Naive thymus-derived CD4-positive, alpha-beta T cell (primary cell): ENCODE results near the gene CBLN1. TPM values are rescaled to one million over a fixed set of nuclear protein-coding genes. Genes with fewer than 3 reads are reported as not detected.

Experiments used
- ATAC-seq: fragments of 150-1000 bp; cut with Tn5 transposase; 2 replicates; pipeline ENCODE4 v1.10.0; 2021; ENCODE audit warnings: mild to moderate bottlenecking, moderate library complexity
- CTCF ChIA-PET: fragments of 350-600 bp; sonication (Branson Sonifier 250); formaldehyde crosslinking; loops from one replicate; lab custom pipeline; 2021; ENCODE audit warnings: antibody characterized with exemption; lab: Charles Lee
- POLR2A ChIA-PET: fragments of 350-600 bp; sonication (Branson Sonifier 250); formaldehyde crosslinking; loops from one replicate; lab custom pipeline; 2021; ENCODE audit warnings: antibody characterized with exemption, inconsistent platforms; lab: Charles Lee
- DNase-seq, 9 donors: peaks; one replicate each; pipeline versions ENCODE4 v3.0.0 to v3.0.0-alpha.2; 2020 to 2022; ENCODE audit warnings: mixed read lengths in 1 of 9
- H3K27ac ChIP-seq: one replicate; pipeline ENCODE4 v1.7.0; 2013; ENCODE audit warnings: mild to moderate bottlenecking, low read depth, low read length, moderate library complexity
- H3K27me3 ChIP-seq, 2 donors: one replicate each; pipeline ENCODE4 v1.7.0; 2013; ENCODE audit warnings: low read length in 2 of 2, mild to moderate bottlenecking in 2 of 2, moderate library complexity in 2 of 2; ENCODE audit not compliant: control insufficient read depth in 2 of 2, insufficient read depth in 2 of 2
- H3K36me3 ChIP-seq, 3 experiments: 1 replicate in 2 of 3; 2 replicates in 1 of 3; pipeline ENCODE4 v1.7.0; 2013; ENCODE audit warnings: low read length in 3 of 3, mild to moderate bottlenecking in 3 of 3, moderate library complexity in 1 of 3; ENCODE audit not compliant: insufficient read depth in 3 of 3, control insufficient read depth in 2 of 3
- H3K4me1 ChIP-seq, 2 donors: one replicate each; pipeline ENCODE4 v1.7.0; 2013; ENCODE audit warnings: low read length in 2 of 2, mild to moderate bottlenecking in 2 of 2, moderate library complexity in 1 of 2; ENCODE audit not compliant: control insufficient read depth in 2 of 2, insufficient read depth in 2 of 2
- H3K4me3 ChIP-seq: 2 replicates; pipeline ENCODE4 v1.7.0; 2013; ENCODE audit warnings: mild to moderate bottlenecking, low read length
- H3K9me3 ChIP-seq, 3 experiments: 1 replicate in 2 of 3; 2 replicates in 1 of 3; pipeline ENCODE4 v1.7.0; 2013; ENCODE audit warnings: low read length in 3 of 3; ENCODE audit not compliant: control insufficient read depth in 2 of 3
- H3K27ac Mint-ChIP-seq, 9 donors: one replicate each; pipeline ENCODE4 v1.8.0; 2020 to 2022; ENCODE audit warnings: mixed read lengths in 9 of 9, mild to moderate bottlenecking in 8 of 9, moderate library complexity in 5 of 9, inconsistent platforms in 2 of 9
- H3K27me3 Mint-ChIP-seq, 5 donors: one replicate each; pipeline ENCODE4 v1.8.0; 2021 to 2022; ENCODE audit warnings: mixed read lengths in 5 of 5, mild to moderate bottlenecking in 1 of 5
- H3K36me3 Mint-ChIP-seq, 5 donors: one replicate each; pipeline ENCODE4 v1.8.0; 2020 to 2022; ENCODE audit warnings: mixed read lengths in 5 of 5, mild to moderate bottlenecking in 3 of 5, inconsistent platforms in 1 of 5
- H3K4me1 Mint-ChIP-seq, 7 donors: one replicate each; pipeline ENCODE4 v1.8.0; 2020 to 2022; ENCODE audit warnings: mixed read lengths in 7 of 7, mild to moderate bottlenecking in 3 of 7, inconsistent platforms in 1 of 7
- H3K4me3 Mint-ChIP-seq, 10 donors: one replicate each; pipeline ENCODE4 v1.8.0; 2020 to 2022; ENCODE audit warnings: mild to moderate bottlenecking in 10 of 10, mixed read lengths in 10 of 10, moderate library complexity in 6 of 10, inconsistent platforms in 2 of 10
- H3K9me3 Mint-ChIP-seq, 11 donors: one replicate each; pipeline ENCODE4 v1.8.0; 2020 to 2022; ENCODE audit warnings: mixed read lengths in 11 of 11, mild to moderate bottlenecking in 4 of 11, inconsistent platforms in 1 of 11, moderate library complexity in 1 of 11
- intact Hi-C, 2 donors: fragments of 100-400 bp; cut with micrococcal nuclease; formaldehyde crosslinking; loops; one replicate each; pipeline ENCODE4 v1.15.1; 2023
- polyA plus RNA-seq, 2 donors: library from polyadenylated mRNA; unstranded; fragments of 300-500 nt; fragmentation: Illumina TruSeq; gene quantifications; one replicate each; pipeline ENCODE4 v1.2.3, GENCODE V29; 2021
- total RNA-seq, 6 experiments: library from RNA in 5 of 6; stranded (reverse) in 5 of 6; gene quantifications; 1 replicate in 5 of 6; 2 replicates in 1 of 6; pipeline ENCODE4 v1.2.3 and lab custom pipeline; 2021 to 2026

Gene CBLN1
- total and polyA plus RNA-seq, 7 experiments from 2014 or later: not detected

- DNase-seq (no peak), ATAC-seq (no peak)
- Mint-ChIP-seq H3K9me3 (peaks cover 0 to 5% (median 0%) of the 10 kb centered on the region in 11 donors), H3K27ac (no peak overlapping the region), H3K4me3 (no peak overlapping the region), H3K27me3 (peaks cover 61 to 90% (median 71%) of the 10 kb centered on the region in 5 donors), H3K36me3 (no peaks in the 10 kb centered on the region), H3K4me1 (peaks cover 0 to 18% (median 5%) of the 10 kb centered on the region in 7 donors)
- no peaks in the 10 kb centered on the region for H3K27me3 ChIP-seq
- H3K4me3 ChIP-seq: no peak overlapping the region
- no peaks in the 10 kb centered on the region for H3K4me1 ChIP-seq
- no peaks in the 10 kb centered on the region for H3K9me3 ChIP-seq
- CTCF ChIA-PET: no interaction called here
- H3K27ac ChIP-seq: no peak overlapping the region
- H3K36me3 ChIP-seq: no peaks in the 10 kb centered on the region
- POLR2A ChIA-PET: no interaction called here
- intact Hi-C loops: no loop called here
Observed at GRCh38 chr16:49275050-49275730, 6.4 kb downstream of the CBLN1 start.

- POLR2A ChIA-PET: no interaction called here
- no peaks in the 10 kb centered on the region for H3K36me3 Mint-ChIP-seq
- no peaks in the 10 kb centered on the region for H3K9me3 ChIP-seq
- no peaks in the 10 kb centered on the region for H3K4me1 ChIP-seq
- no peak overlapping the region for H3K4me3 Mint-ChIP-seq
- no peaks in the 10 kb centered on the region for H3K27me3 ChIP-seq
- H3K27ac ChIP-seq: no peak overlapping the region
- ATAC-seq (no peak), DNase-seq (no peak)
- peaks cover 0 to 6% (median 0%) of the 10 kb centered on the region in 11 donors for H3K9me3 Mint-ChIP-seq
- H3K4me1 Mint-ChIP-seq: peaks cover 0 to 18% (median 5%) of the 10 kb centered on the region in 7 donors
- H3K4me3 ChIP-seq: no peak overlapping the region
- CTCF ChIA-PET: no interaction called here
- no peaks in the 10 kb centered on the region for H3K36me3 ChIP-seq
- intact Hi-C loops: no loop called here
- no peak overlapping the region for H3K27ac Mint-ChIP-seq
- peaks cover 55 to 91% (median 66%) of the 10 kb centered on the region in 5 donors for H3K27me3 Mint-ChIP-seq
Observed at GRCh38 chr16:49274591-49274990, 7.0 kb downstream of the CBLN1 start.

- ATAC-seq (no peak), DNase-seq (no peak)
- Histone ChIP-seq H3K27ac (no peak overlapping the region), H3K27me3 (no peaks in the 10 kb centered on the region), H3K4me1 (no peaks in the 10 kb centered on the region), H3K9me3 (no peaks in the 10 kb centered on the region), H3K4me3 (no peak overlapping the region), H3K36me3 (no peaks in the 10 kb centered on the region)
- intact Hi-C loops: no loop called here
- Mint-ChIP-seq H3K4me3 (no peak overlapping the region), H3K27me3 (peaks cover 49 to 84% (median 58%) of the 10 kb centered on the region in 5 donors), H3K4me1 (peaks cover 0 to 14% (median 3%) of the 10 kb centered on the region in 7 donors), H3K27ac (no peak overlapping the region), H3K36me3 (no peaks in the 10 kb centered on the region), H3K9me3 (peaks cover 0 to 5% (median 0%) of the 10 kb centered on the region in 11 donors)
- ChIA-PET CTCF (no interaction called here), POLR2A (no interaction called here)
Observed at GRCh38 chr16:49273771-49274170, 7.9 kb downstream of the CBLN1 start.

- Mint-ChIP-seq H3K36me3 (no peaks in the 10 kb centered on the region), H3K27ac (no peak overlapping the region), H3K4me3 (no peak overlapping the region), H3K9me3 (peaks cover 0 to 9% (median 2%) of the 10 kb centered on the region in 11 donors), H3K4me1 (peaks cover 0 to 7% (median 0%) of the 10 kb centered on the region in 7 donors), H3K27me3 (peaks cover 33 to 68% (median 42%) of the 10 kb centered on the region in 5 donors)
- ChIA-PET POLR2A (no interaction called here), CTCF (interaction anchor here (0.6 to 0.8 kb wide), 2 partner anchors 169 to 369 kb away, joined by 3 to 7 read pairs; no protein-coding TSS in a partner anchor)
- H3K27ac ChIP-seq: no peak overlapping the region
- H3K36me3 ChIP-seq: no peaks in the 10 kb centered on the region
- no peaks in the 10 kb centered on the region for H3K4me1 ChIP-seq
- no peaks in the 10 kb centered on the region for H3K27me3 ChIP-seq
- ATAC-seq (no peak), DNase-seq (no peak)
- H3K4me3 ChIP-seq: no peak overlapping the region
- intact Hi-C loops: no loop called here
- H3K9me3 ChIP-seq: no peaks in the 10 kb centered on the region
Observed at GRCh38 chr16:49271363-49271762, 10.3 kb downstream of the CBLN1 start.

GRCh38 chr16:49269201-49269600 lies 12.4 kb downstream of the CBLN1 start:
- H3K4me1 Mint-ChIP-seq: peaks cover 0 to 4% (median 0%) of the 10 kb centered on the region in 7 donors
- no peaks in the 10 kb centered on the region for H3K9me3 ChIP-seq
- no peaks in the 10 kb centered on the region for H3K36me3 ChIP-seq
- H3K4me3 ChIP-seq: no peak overlapping the region
- peaks cover 12 to 59% (median 33%) of the 10 kb centered on the region in 5 donors for H3K27me3 Mint-ChIP-seq
- intact Hi-C loops: no loop called here
- DNase-seq (no peak), ATAC-seq (no peak)
- no peaks in the 10 kb centered on the region for H3K36me3 Mint-ChIP-seq
- H3K27ac Mint-ChIP-seq: no peak overlapping the region
- ChIA-PET POLR2A (no interaction called here), CTCF (no interaction called here)
- H3K9me3 Mint-ChIP-seq: peaks cover 0 to 11% (median 2%) of the 10 kb centered on the region in 11 donors
- H3K4me1 ChIP-seq: no peaks in the 10 kb centered on the region
- H3K27me3 ChIP-seq: no peaks in the 10 kb centered on the region
- H3K4me3 Mint-ChIP-seq: no peak overlapping the region
- no peak overlapping the region for H3K27ac ChIP-seq

- H3K4me1 ChIP-seq: no peaks in the 10 kb centered on the region
- H3K36me3 ChIP-seq: no peaks in the 10 kb centered on the region
- ChIA-PET POLR2A (no interaction called here), CTCF (interaction anchor here (0.7 kb wide), 1 partner anchor 79 kb away, joined by 3 read pairs; no protein-coding TSS in a partner anchor)
- Mint-ChIP-seq H3K27ac (no peak overlapping the region), H3K9me3 (peaks cover 1 to 14% (median 4%) of the 10 kb centered on the region in 11 donors), H3K4me3 (no peak overlapping the region), H3K27me3 (peaks cover 7 to 57% (median 31%) of the 10 kb centered on the region in 5 donors), H3K4me1 (peaks cover 0 to 4% (median 0%) of the 10 kb centered on the region in 7 donors), H3K36me3 (no peaks in the 10 kb centered on the region)
- H3K9me3 ChIP-seq: no peaks in the 10 kb centered on the region
- ATAC-seq (no peak), DNase-seq (no peak)
- H3K27ac ChIP-seq: no peak overlapping the region
- H3K4me3 ChIP-seq: no peak overlapping the region
- H3K27me3 ChIP-seq: no peaks in the 10 kb centered on the region
- intact Hi-C loops: no loop called here
Observed at GRCh38 chr16:49268667-49269066, 13.0 kb downstream of the CBLN1 start.

GRCh38 chr16:49262501-49262900 lies 19.1 kb downstream of the CBLN1 start:
- no peak for ATAC-seq
- DNase-seq: no peak
- Histone ChIP-seq H3K9me3 (no peaks in the 10 kb centered on the region), H3K4me1 (no peaks in the 10 kb centered on the region), H3K36me3 (no peaks in the 10 kb centered on the region), H3K27me3 (no peaks in the 10 kb centered on the region), H3K27ac (no peak overlapping the region), H3K4me3 (no peak overlapping the region)
- CTCF ChIA-PET: no interaction called here
- Mint-ChIP-seq H3K27me3 (peaks cover 2 to 22% (median 19%) of the 10 kb centered on the region in 5 donors), H3K27ac (no peak overlapping the region), H3K9me3 (peaks cover 1 to 14% (median 6%) of the 10 kb centered on the region in 11 donors), H3K36me3 (no peaks in the 10 kb centered on the region), H3K4me1 (no peaks in the 10 kb centered on the region), H3K4me3 (no peak overlapping the region)
- POLR2A ChIA-PET: no interaction called here
- intact Hi-C loops: no loop called here
